Tibial nerve (tissue), 4 donors: ENCODE results near the gene NFE2L3. TPM values are rescaled to one million over a fixed set of nuclear protein-coding genes. Genes with fewer than 3 reads are reported as not detected.
"Not testable (repeated sequence)": the region's sequence is repeated elsewhere in the genome, so short reads cannot be mapped to it uniquely, and the experiment has no call there.

Source experiments
- DNase-seq, 2 donors: peaks; one replicate each; pipeline ENCODE4 v3.0.0-alpha.2; 2019; ENCODE audit warnings: low spot score in 2 of 2
- H3K27ac ChIP-seq, 4 donors: fragments of 200-600 bp; sonication (generic) in 3 of 4; one replicate each; pipeline ENCODE4 v1.5.1; 2017 to 2019; ENCODE audit warnings: mild to moderate bottlenecking in 1 of 4
- H3K27me3 ChIP-seq, 2 donors: fragments of 200-600 bp; sonication (generic) in 1 of 2; one replicate each; pipeline versions ENCODE4 v1.5.1 to v1.6.0; 2017 to 2019
- H3K36me3 ChIP-seq, 3 donors: fragments of 200-600 bp; sonication (generic); one replicate each; pipeline ENCODE4 v1.5.1; 2018 to 2019
- H3K4me1 ChIP-seq, 4 donors: fragments of 200-600 bp; sonication (generic) in 3 of 4; one replicate each; pipeline ENCODE4 v1.5.1; 2017 to 2019
- H3K4me3 ChIP-seq, 4 donors: fragments of 200-600 bp; sonication (generic) in 3 of 4; one replicate each; pipeline ENCODE4 v1.5.1; 2017 to 2019; ENCODE audit warnings: mild to moderate bottlenecking in 1 of 4, moderate library complexity in 1 of 4
- H3K9me3 ChIP-seq, 4 donors: fragments of 200-600 bp; sonication (generic) in 3 of 4; one replicate each; pipeline ENCODE4 v1.5.1; 2017 to 2019
- EP300 ChIP-seq, 2 donors: sonication (generic); formaldehyde crosslinking; IDR thresholded peaks; one replicate each; pipeline ENCODE4 v1.6.1; 2017; ENCODE audit warnings: antibody characterized with exemption in 2 of 2, mild to moderate bottlenecking in 1 of 2
- POLR2A ChIP-seq, 2 donors: fragments of 450-650 bp; IDR thresholded peaks; one replicate each; pipeline ENCODE4 v1.6.1; 2017; ENCODE audit warnings: antibody characterized with exemption in 2 of 2, mild to moderate bottlenecking in 2 of 2, moderate library complexity in 2 of 2
- WGBS, 2 donors: methylation state at CpG; one replicate each; pipeline ENCODE4 v1.1.5; 2018; 5-methylcytosine and 5-hydroxymethylcytosine counted together
- total RNA-seq, 4 donors: library from RNA; depleted of rRNA; stranded (reverse); fragments of >200 nt; gene quantifications; one replicate each; pipeline ENCODE4 v1.1.0, GENCODE V29; 2016
- TF ChIP-seq, protein P1 (sequence below), 5 experiments: fragments of 200-600 bp in 3 of 5; fragments of 450-650 bp in 2 of 5; sonication (generic) in 3 of 5; IDR thresholded peaks; one replicate each; pipeline ENCODE4 v1.5.1; 2016 to 2019; ENCODE audit warnings: antibody characterized with exemption in 5 of 5, mild to moderate bottlenecking in 3 of 5, moderate library complexity in 2 of 5

The NFE2L3 gene
- total RNA-seq, 4 donors from 2014 or later, result 2.7 to 6.5 (median 5.1) TPM

- H3K4me3 ChIP-seq, result no peak overlapping the region
- no peak for DNase-seq
- H3K9me3 ChIP-seq, result no peaks in the 10 kb centered on the region
- TF ChIP-seq, protein P1, sequence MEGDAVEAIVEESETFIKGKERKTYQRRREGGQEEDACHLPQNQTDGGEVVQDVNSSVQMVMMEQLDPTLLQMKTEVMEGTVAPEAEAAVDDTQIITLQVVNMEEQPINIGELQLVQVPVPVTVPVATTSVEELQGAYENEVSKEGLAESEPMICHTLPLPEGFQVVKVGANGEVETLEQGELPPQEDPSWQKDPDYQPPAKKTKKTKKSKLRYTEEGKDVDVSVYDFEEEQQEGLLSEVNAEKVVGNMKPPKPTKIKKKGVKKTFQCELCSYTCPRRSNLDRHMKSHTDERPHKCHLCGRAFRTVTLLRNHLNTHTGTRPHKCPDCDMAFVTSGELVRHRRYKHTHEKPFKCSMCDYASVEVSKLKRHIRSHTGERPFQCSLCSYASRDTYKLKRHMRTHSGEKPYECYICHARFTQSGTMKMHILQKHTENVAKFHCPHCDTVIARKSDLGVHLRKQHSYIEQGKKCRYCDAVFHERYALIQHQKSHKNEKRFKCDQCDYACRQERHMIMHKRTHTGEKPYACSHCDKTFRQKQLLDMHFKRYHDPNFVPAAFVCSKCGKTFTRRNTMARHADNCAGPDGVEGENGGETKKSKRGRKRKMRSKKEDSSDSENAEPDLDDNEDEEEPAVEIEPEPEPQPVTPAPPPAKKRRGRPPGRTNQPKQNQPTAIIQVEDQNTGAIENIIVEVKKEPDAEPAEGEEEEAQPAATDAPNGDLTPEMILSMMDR (IDR thresholded peaks at IDR 0.05), result no peak
- TF ChIP-seq EP300 (IDR thresholded peaks at IDR 0.05), result no peak
- no peak for TF ChIP-seq POLR2A (IDR thresholded peaks at IDR 0.05)
- peaks cover 0 to 2% of the 10 kb centered on the region in 2 donors for H3K27me3 ChIP-seq
- no peaks in the 10 kb centered on the region for H3K36me3 ChIP-seq
- H3K27ac ChIP-seq, result no peak overlapping the region
- 95 to 100% methylated on average over 1 of the region's 1 CpG for WGBS, 2 donors
- H3K4me1 ChIP-seq, result peaks cover 0 to 26% (median 2%) of the 10 kb centered on the region in 4 donors
Observed at GRCh38 chr7:26147030-26147429, 5.0 kb upstream of the NFE2L3 start.

- not testable (repeated sequence) for H3K27ac ChIP-seq, DNase-seq
- WGBS, 2 donors, result 95 to 96% methylated on average over 33 to 34 of the region's 43 CpGs
Observed at GRCh38 chr7:26147646-26148306, 4.2 kb upstream of the NFE2L3 start.

GRCh38 chr7:26148307-26148700, 3.7 kb upstream of the NFE2L3 start:
- 68 to 87% methylated on average over 18 to 21 of the region's 29 CpGs for WGBS, 2 donors
- not testable (repeated sequence) for DNase-seq, H3K9me3 ChIP-seq, H3K4me3 ChIP-seq, H3K36me3 ChIP-seq, H3K27me3 ChIP-seq, H3K27ac ChIP-seq
- H3K4me1 ChIP-seq, result peaks cover 0 to 23% (median 2%) of the 10 kb centered on the region in 4 donors

More at GRCh38 chr7:26147646-26148306, 4.2 kb upstream of the NFE2L3 start:
- peaks cover 0 to 23% (median 2%) of the 10 kb centered on the region in 4 donors for H3K4me1 ChIP-seq
- not testable (repeated sequence) for H3K4me3 ChIP-seq, H3K9me3 ChIP-seq, H3K27me3 ChIP-seq, H3K36me3 ChIP-seq

GRCh38 chr7:26149391-26149977, 2.5 kb upstream of the NFE2L3 start:
- H3K36me3 ChIP-seq, result no peaks in the 10 kb centered on the region
- DNase-seq, result no peak
- no peak overlapping the region for H3K4me3 ChIP-seq
- peaks cover 0 to 22% (median 8%) of the 10 kb centered on the region in 4 donors for H3K4me1 ChIP-seq
- no peak overlapping the region for H3K27ac ChIP-seq
- 92 to 97% methylated on average over 1 of the region's 1 CpG for WGBS, 2 donors
- peaks cover 0 to 8% of the 10 kb centered on the region in 2 donors for H3K27me3 ChIP-seq
- no peaks in the 10 kb centered on the region for H3K9me3 ChIP-seq
- TF ChIP-seq, protein P1 (IDR thresholded peaks at IDR 0.05), result no peak
- no peak for TF ChIP-seq POLR2A (IDR thresholded peaks at IDR 0.05)
- TF ChIP-seq EP300 (IDR thresholded peaks at IDR 0.05), result no peak

GRCh38 chr7:26151096-26151495, 902 bp upstream of the NFE2L3 start:
- Histone ChIP-seq H3K27me3 (peaks cover 0 to 8% of the 10 kb centered on the region in 2 donors), H3K4me1 (peaks cover 0 to 29% (median 14%) of the 10 kb centered on the region in 4 donors), H3K36me3 (no peaks in the 10 kb centered on the region), H3K27ac (no peak overlapping the region), H3K4me3 (no peak overlapping the region), H3K9me3 (no peaks in the 10 kb centered on the region)
- DNase-seq, result no peak
- TF ChIP-seq, protein P1 (IDR thresholded peaks at IDR 0.05), result no peak
- TF ChIP-seq POLR2A (IDR thresholded peaks at IDR 0.05) (no peak), EP300 (IDR thresholded peaks at IDR 0.05) (no peak)
- 74 to 92% methylated on average over 5 of the region's 5 CpGs for WGBS, 2 donors

DNA sequence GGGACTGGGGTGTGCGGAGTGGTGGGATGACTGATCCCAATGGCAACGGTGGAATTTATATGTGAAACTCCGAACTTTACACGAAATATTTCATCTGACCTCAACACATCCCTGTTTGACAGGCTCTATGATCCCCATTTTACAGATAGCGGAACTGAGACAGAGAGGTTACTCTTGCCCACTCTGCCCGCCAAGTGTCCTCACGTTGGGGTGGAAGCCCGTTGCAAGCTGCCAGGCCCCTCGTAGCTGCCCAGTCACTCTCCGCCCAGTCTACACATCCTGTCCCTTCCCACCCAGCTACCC, 397 bp upstream of the NFE2L3 start:
- H3K27me3 ChIP-seq, result peaks cover 0 to 8% of the 10 kb centered on the region in 2 donors
- 69 to 75% methylated on average over 9 to 10 of the region's 10 CpGs for WGBS, 2 donors

GRCh38 chr7:26152782-26153240, 813 bp downstream of the NFE2L3 start:
- peak overlapping the region in 2 of 4 donors; percentile 46 to 62 for H3K27ac ChIP-seq

More for the DNA sequence above, 397 bp upstream of the NFE2L3 start:
- H3K36me3 ChIP-seq, result no peaks in the 10 kb centered on the region
- H3K9me3 ChIP-seq, result no peaks in the 10 kb centered on the region
- peak overlapping the region in 3 of 4 donors; percentile 36 to 62 (median 59) for H3K27ac ChIP-seq
- no peak for DNase-seq
- peaks cover 0 to 32% (median 16%) of the 10 kb centered on the region in 4 donors for H3K4me1 ChIP-seq
- TF ChIP-seq POLR2A (IDR thresholded peaks at IDR 0.05) (no peak), EP300 (IDR thresholded peaks at IDR 0.05) (no peak)
- TF ChIP-seq, protein P1 (IDR thresholded peaks at IDR 0.05), result no peak
- H3K4me3 ChIP-seq, result peak overlapping the region; percentile 48 to 68 (median 55)

More at GRCh38 chr7:26152782-26153240, 813 bp downstream of the NFE2L3 start:
- not testable (repeated sequence) for H3K9me3 ChIP-seq, H3K27me3 ChIP-seq, H3K36me3 ChIP-seq, DNase-seq
- peak overlapping the region; percentile 48 to 68 (median 55) for H3K4me3 ChIP-seq
- H3K4me1 ChIP-seq, result peaks cover 0 to 37% (median 18%) of the 10 kb centered on the region in 4 donors
- WGBS, 2 donors, result 13 to 18% methylated on average over 4 to 28 of the region's 54 CpGs
